Calu3 (cell line): ENCODE data around the gene TEKT5. TPM values are rescaled to one million over a fixed set of nuclear protein-coding genes. Genes with fewer than 3 reads are reported as not detected.

Source experiments
- BruUV-seq: library from RNA; stranded (reverse); fragments of 400-500 nt; replicated peaks from 2 replicates; lab custom pipeline; 2021; lab: Mats Ljungman, UMichigan
- CTCF ChIA-PET: fragments of 300-600 bp; sonication (Branson Sonifier 250); formaldehyde crosslinking; loops from one replicate; lab custom pipeline; 2022; ENCODE audit warnings: antibody characterized with exemption; lab: Charles Lee
- DNase-seq: peaks from one replicate; pipeline ENCODE4 v3.0.0; 2022
- H3K27ac Mint-ChIP-seq: one replicate; pipeline ENCODE4 v1.8.0; 2022; ENCODE audit warnings: mixed read lengths; ENCODE audit not compliant: unreplicated experiment
- H3K27me3 Mint-ChIP-seq: one replicate; pipeline ENCODE4 v1.8.0; 2022; ENCODE audit warnings: mixed read lengths; ENCODE audit not compliant: unreplicated experiment
- H3K36me3 Mint-ChIP-seq: one replicate; pipeline ENCODE4 v1.8.0; 2022; ENCODE audit warnings: mild to moderate bottlenecking, moderate library complexity, mixed read lengths; ENCODE audit not compliant: insufficient read depth, unreplicated experiment
- H3K4me1 Mint-ChIP-seq: one replicate; pipeline ENCODE4 v1.8.0; 2022; ENCODE audit warnings: mild to moderate bottlenecking, low read depth, mixed read lengths; ENCODE audit not compliant: unreplicated experiment
- H3K4me3 Mint-ChIP-seq: one replicate; pipeline ENCODE4 v1.8.0; 2022; ENCODE audit warnings: mild to moderate bottlenecking, low read depth, moderate library complexity, mixed read lengths; ENCODE audit not compliant: unreplicated experiment
- H3K9me3 Mint-ChIP-seq: one replicate; pipeline ENCODE4 v1.8.0; 2022; ENCODE audit warnings: low read depth, mixed read lengths; ENCODE audit not compliant: unreplicated experiment
- intact Hi-C: fragments of 100-400 bp; cut with micrococcal nuclease; formaldehyde crosslinking; loops from one replicate; pipeline ENCODE4 v1.10.0; 2022; ENCODE audit not compliant: unreplicated experiment
- total RNA-seq: library from RNA; stranded (reverse); gene quantifications from 2 replicates; pipeline ENCODE4 v1.2.3, GENCODE V29; 2022
- TF ChIP-seq, protein P1 (sequence below): fragments of 200-600 bp; IDR thresholded peaks from one replicate; pipeline ENCODE4 v1.8.0; 2022; ENCODE audit warnings: antibody characterized with exemption; ENCODE audit not compliant: unreplicated experiment

The TEKT5 gene
- total RNA-seq, 1 experiment from 2014 or later: not detected

DNA sequence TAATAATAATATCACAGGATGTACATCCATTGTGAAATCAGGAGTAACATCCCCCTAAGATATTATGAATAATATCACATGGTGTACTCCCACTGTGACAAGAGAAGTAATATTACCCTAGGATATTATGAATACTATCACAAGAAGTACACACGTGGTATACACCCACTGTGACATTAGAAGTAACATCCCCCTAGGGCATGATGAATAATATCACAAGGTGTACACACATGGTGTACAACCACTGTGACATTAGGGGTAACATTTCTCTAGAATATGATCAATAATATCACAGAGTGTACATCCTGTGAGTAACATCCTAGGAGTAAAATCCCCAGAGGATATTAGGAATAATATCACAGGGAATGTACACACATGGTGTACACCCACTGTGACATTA is 5.0 kb upstream of the TEKT5 start:
- Mint-ChIP-seq H3K27ac (no peak overlapping the region), H3K4me1 (no peaks in the 10 kb centered on the region), H3K9me3 (no peaks in the 10 kb centered on the region), H3K36me3 (no peaks in the 10 kb centered on the region), H3K27me3 (no peaks in the 10 kb centered on the region), H3K4me3 (no peak overlapping the region)
- DNase-seq: no peak
- no TSS peak for BruUV-seq
- intact Hi-C loops: no loop called here
- TF ChIP-seq, protein P1, sequence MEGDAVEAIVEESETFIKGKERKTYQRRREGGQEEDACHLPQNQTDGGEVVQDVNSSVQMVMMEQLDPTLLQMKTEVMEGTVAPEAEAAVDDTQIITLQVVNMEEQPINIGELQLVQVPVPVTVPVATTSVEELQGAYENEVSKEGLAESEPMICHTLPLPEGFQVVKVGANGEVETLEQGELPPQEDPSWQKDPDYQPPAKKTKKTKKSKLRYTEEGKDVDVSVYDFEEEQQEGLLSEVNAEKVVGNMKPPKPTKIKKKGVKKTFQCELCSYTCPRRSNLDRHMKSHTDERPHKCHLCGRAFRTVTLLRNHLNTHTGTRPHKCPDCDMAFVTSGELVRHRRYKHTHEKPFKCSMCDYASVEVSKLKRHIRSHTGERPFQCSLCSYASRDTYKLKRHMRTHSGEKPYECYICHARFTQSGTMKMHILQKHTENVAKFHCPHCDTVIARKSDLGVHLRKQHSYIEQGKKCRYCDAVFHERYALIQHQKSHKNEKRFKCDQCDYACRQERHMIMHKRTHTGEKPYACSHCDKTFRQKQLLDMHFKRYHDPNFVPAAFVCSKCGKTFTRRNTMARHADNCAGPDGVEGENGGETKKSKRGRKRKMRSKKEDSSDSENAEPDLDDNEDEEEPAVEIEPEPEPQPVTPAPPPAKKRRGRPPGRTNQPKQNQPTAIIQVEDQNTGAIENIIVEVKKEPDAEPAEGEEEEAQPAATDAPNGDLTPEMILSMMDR: no peak
- CTCF ChIA-PET: no interaction called here

DNA sequence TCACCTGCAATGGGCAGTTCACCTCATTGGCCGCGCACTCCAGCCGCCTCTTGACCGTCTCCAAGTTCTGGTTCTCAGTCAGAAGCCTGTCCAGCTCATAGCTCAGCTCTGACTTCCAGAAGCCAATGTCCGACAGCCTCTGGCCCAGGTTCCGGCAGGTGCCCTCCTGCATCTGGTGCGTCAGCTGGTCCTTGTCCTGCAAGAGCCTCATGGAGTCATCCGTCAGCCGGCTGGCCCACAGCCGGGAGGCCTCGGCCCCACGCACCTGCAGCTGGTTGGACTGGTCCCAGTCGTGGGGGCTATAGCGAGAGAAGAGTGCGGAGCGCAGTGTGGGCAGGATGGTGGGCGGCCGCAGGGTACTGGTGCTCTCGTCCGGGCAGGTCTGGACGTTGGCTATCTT is 424 bp downstream of the TEKT5 start:
- DNase-seq: no peak
- peaks cover 21% of the 10 kb centered on the region for H3K27me3 Mint-ChIP-seq
- intact Hi-C loops: no loop called here
- H3K27ac Mint-ChIP-seq: no peak overlapping the region
- TF ChIP-seq, protein P1: no peak
- H3K36me3 Mint-ChIP-seq: no peaks in the 10 kb centered on the region
- H3K4me3 Mint-ChIP-seq: no peak overlapping the region
- H3K9me3 Mint-ChIP-seq: no peaks in the 10 kb centered on the region
- CTCF ChIA-PET: no interaction called here
- H3K4me1 Mint-ChIP-seq: peaks cover under 1% of the 10 kb centered on the region
- no TSS peak for BruUV-seq

DNA sequence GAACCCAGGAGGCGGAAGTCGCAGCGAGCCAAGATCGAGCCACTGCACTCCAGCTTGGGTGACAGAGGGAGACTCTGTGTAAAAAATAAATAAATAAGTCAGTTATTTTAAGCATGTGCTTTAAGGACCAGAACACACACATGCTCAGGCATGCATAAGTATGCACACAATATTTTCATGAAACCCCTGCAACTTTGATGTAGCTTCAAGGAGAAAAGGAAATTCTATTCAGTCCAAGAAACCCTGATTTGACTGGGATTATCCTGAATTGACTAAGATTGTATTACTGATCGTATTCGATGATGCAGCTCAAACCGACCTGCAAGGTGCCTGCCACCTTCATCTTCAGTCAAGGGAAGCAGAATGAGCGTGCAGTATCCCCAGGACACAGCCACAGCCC is 841 bp downstream of the TEKT5 start:
- H3K9me3 Mint-ChIP-seq: no peaks in the 10 kb centered on the region

DNA sequence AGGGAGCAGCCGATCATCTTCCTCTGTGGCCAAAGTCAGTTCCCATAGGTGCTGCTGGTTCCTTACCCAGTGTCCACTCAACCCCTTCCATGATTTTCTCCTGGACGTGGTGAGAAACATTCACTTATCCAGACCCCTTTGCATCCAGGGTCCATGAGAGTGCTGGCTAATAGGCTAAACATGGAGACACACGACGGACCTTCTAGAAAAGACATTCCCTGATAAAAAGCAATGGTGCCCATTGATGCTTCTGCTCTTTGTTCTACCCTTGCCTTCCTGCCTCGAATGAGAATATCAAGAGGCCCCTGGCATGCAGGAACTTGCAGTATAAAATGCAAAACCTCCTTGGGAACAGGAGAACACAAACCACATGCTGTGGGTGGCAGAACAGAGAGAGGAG is 2.3 kb downstream of the TEKT5 start:
- no peaks in the 10 kb centered on the region for H3K9me3 Mint-ChIP-seq
- TF ChIP-seq, protein P1: no peak
- intact Hi-C loops: no loop called here
- no peaks in the 10 kb centered on the region for H3K36me3 Mint-ChIP-seq
- no peak overlapping the region for H3K4me3 Mint-ChIP-seq
- BruUV-seq: no TSS peak
- CTCF ChIA-PET: no interaction called here
- peaks cover 21% of the 10 kb centered on the region for H3K27me3 Mint-ChIP-seq
- DNase-seq: no peak
- peaks cover 16% of the 10 kb centered on the region for H3K4me1 Mint-ChIP-seq
- no peak overlapping the region for H3K27ac Mint-ChIP-seq

More for the DNA sequence above, 841 bp downstream of the TEKT5 start:
- no peak overlapping the region for H3K4me3 Mint-ChIP-seq
- H3K27me3 Mint-ChIP-seq: peaks cover 21% of the 10 kb centered on the region
- TF ChIP-seq, protein P1: no peak
- no peaks in the 10 kb centered on the region for H3K36me3 Mint-ChIP-seq
- peaks cover 5% of the 10 kb centered on the region for H3K4me1 Mint-ChIP-seq
- no peak for DNase-seq
- BruUV-seq: no TSS peak
- intact Hi-C loops: no loop called here
- H3K27ac Mint-ChIP-seq: no peak overlapping the region
- CTCF ChIA-PET: no interaction called here
